IPS DF 19.7 (cell line): ENCODE measurements around the gene DCHS1.

Experiments
- DNase-seq: peaks from one replicate; pipeline ENCODE4 v3.0.0-alpha.2; 2013; ENCODE audit warnings: low read depth, low spot score

Gene DCHS1

GRCh38 chr11:6673523-6674218 lies 18.1 kb upstream of the DCHS1 start:
- no peak for DNase-seq

GRCh38 chr11:6671991-6672390 lies 16.4 kb upstream of the DCHS1 start:
- DNase-seq: no peak

DNA sequence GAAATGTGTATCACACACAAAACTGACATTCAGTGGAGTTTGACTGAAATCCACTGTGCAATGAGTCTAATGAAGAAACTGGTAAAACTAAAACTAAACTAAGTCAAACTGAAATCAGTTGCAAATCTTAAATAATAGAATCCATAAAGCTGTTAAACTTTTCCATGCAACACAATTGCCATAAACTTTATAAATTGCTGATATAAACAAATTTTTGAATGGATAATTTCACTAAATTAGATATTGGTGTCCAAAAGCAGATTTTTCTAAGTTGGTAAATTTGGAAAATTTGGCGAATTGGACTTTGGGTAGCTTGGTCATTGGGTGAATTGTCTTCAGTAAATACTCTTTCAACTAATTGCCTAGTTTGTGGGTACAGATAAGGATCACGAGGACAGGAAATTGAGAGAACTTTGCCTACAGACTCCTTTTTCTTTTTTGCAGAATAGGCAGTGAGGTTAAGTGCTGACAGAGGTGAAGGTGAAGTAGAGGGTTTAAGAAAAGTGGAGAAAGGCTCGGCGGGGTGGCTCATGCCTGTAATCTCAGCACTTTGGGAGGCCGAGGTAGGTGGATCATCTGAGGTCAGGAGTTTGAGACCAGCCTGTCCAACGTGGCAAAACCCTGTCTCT lies 14.7 kb upstream of the DCHS1 start:
- DNase-seq: no peak

DNA sequence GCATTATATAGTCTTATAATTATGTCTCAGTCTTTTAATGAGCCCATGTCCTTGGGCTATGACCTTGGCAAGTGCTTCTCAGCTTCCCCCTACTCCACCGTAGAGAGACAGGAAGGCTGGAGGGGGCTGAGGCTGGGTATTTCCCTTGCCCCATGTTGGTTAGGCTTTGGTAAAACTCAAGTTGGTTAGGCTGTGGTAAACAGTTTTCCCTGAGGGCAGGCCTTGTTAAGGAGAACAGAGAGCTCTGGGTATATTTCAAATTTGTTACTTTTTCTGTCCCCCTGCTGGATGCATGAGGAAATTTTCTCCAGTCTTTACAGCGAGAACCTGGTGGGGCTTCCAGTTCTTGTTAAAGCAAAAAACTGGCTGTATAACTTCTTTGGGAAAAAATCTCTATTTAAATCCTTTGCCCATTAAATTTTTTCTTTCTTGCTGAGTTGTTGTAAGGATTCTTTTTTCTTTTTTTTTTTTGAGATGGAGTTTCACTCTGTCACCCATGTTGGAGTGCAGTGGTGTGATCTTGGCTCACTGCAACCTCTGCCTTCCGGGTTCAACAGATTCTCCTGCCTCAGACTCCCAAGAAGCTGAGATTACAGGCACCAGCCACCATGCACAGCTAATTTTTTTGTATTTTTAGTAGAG lies 12.2 kb upstream of the DCHS1 start:
- DNase-seq: no peak

DNA sequence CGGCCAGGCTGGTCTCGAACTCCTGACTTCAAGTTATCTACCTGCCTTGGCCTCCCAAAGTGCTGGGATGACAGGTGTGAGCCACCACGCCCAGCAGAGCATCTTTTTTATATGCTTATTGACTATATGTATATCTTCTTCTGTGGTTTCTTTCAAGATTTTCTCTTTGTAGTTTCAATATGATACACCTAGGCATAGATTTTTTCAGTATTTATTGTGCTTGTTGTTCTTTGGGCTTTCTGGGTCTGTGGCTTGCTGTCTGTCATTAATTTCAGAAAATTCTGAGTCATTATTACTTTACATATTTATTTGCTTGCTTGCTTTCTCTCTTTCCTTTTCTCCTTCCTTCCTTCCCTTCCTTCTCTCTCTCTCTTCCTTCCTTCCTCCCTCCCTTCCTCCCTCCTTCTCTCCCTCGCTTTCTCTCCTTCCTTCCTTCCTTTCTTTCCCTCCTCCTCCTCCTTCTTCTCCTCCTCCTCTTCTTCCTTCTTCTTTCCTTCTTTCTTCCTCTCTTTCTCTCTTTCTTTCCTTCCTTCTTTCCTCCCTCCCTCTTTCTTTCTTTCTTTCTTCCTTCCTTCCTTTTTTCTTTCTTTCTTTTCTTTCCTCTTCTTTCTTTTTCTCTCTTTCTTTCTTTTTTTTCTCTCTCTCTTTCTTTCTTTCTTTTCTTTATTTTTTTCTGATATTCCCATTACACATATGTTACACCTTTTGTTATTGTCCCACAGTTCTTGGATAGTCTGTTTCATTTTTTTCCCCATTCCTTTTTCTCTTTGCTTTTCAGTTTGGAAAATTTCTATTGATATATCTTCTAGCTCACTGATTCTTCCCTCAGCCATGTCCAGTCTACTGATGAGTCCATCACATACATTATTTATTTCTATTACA lies 10.9 kb upstream of the DCHS1 start:
- DNase-seq: no peak

GRCh38 chr11:6664551-6664950 lies 8.9 kb upstream of the DCHS1 start:
- no peak for DNase-seq

DNA sequence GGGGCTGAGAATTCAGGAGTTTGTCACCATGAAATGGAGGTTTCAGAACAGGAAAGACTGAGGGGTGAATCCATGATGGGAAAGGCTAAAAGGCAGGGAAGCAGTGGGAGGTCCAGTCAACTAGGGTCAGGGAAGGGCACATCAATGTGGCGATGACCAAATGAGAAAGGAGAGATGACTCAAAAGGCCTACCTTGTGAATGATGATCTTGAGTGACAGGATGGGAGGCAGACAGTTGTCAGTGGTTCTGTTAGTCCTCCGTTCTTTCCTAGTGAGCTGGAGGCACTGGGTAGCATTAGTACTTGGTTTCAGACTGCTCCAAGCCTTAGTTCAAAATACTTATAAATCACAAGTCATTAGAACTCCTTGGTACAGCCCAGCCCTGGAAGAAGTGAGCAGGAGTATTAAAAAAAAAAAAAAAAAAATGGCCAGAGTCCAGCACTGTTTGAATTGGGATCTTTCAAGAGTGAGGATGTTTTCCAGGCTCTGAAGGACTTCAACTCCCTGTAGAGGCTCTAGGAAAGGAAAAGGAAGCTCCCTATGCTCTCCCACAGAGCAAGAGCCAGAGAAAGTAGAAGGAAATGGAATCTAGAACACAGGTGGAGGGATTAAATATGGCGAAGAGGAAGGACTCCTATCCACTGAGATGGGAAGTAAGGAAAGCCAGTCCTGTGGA lies 8.3 kb upstream of the DCHS1 start:
- DNase-seq: no peak

- DNase-seq: no peak
Observed at GRCh38 chr11:6660712-6661111, 5.1 kb upstream of the DCHS1 start.

GRCh38 chr11:6658647-6659046 lies 3.0 kb upstream of the DCHS1 start:
- DNase-seq: no peak

GRCh38 chr11:6657346-6657745 lies 1.7 kb upstream of the DCHS1 start:
- no peak for DNase-seq

DNA sequence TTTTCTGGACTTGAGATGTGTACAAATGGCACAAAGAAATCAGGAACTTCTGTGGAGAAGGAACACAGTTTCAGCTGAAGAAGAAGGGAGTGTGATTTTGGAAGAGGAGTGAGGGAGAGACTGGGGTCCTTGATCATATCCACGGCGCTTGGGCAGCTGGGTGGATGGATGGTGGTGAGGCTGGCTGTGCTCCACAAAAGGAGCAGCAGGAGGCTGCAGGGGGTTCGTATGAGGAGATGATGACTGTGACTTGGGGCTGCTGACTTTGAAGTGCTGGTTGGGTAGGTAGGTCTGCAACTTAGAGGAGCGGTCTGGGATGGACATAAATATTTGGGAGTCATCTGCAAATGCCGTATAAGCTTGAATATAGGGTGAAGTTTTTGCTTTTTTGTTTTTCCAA lies 1.3 kb upstream of the DCHS1 start:
- DNase-seq: no peak

DNA sequence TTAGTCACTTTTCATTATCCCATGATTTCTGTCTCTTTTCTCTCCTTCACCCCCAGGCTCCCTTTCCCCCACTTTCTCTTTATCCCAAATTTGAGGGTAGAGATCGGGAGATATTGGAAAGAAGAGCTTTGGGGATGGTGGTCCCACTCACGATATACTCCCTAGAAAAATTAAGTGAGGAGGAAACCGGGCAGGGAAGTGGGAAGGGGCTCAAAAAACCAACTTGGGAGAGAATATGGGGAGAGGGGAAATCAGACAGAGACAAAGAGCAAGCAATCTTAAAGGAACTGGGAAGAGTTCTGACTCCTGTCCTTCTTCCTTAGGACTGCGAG lies 941 bp upstream of the DCHS1 start:
- DNase-seq: no peak

- no peak for DNase-seq
Observed at GRCh38 chr11:6655020-6655789, 404 bp downstream of the DCHS1 start.

DNA sequence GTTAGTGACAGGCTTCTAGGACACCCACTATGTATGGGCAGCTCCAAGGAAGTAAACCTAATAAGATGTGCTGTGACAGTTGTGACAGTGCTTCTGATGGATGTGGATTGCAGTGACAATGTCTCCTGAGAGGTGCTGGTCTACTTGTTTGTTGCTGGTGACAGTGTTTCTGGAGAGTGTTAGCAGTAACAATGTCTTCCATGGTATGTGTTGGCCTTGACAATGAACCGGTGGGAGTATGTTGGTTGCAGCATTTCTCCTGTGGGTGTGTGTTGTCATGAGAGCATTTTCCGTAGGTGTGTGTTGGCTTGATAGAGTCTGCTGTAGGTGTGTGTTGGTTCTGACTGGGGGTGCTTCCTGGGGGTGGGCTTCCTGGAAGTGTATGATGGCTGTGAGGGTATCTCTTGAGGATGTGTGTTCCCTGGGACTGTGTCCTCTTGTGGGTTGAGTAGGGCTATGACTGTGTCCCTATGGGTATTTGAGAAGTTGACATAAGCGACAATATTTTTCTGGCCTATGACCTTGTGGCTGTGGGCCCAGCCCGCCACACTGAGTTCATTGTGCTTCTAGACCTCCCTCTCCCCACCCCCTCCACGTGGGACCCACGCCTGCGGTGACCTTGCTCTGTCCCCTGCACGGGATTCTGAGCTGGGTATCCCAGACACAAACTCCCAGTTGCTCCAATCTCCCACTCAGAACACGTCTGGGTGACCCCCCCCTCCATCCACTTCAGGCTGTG lies 1.2 kb downstream of the DCHS1 start:
- DNase-seq: no peak

- DNase-seq: no peak
Observed at GRCh38 chr11:6653656-6654055, 2.0 kb downstream of the DCHS1 start.

- DNase-seq: no peak
Observed at GRCh38 chr11:6653097-6653496, 2.5 kb downstream of the DCHS1 start.

- DNase-seq: no peak
Observed at GRCh38 chr11:6652182-6652581, 3.4 kb downstream of the DCHS1 start.

GRCh38 chr11:6650980-6651379 lies 4.6 kb downstream of the DCHS1 start:
- DNase-seq: no peak

- no peak for DNase-seq
Observed at GRCh38 chr11:6650104-6650503, 5.5 kb downstream of the DCHS1 start.

DNA sequence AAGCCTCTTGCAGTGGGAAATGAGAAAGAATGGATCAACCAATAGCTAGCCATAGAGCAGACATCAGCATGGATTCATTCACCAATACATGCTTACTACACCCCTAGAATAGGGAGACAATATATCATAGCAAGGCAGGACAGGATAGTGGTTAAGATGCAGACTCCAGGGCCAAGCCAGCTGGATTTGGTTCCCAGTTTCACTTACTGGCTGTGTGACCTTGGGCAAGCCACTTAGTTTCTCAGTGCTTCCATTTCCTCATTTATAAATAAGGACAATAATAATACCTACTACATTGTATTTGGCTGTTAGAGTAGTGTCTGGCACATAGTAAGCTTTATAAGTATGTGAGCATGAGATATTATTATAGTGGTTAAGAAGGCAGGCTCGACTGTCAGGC lies 7.1 kb downstream of the DCHS1 start:
- no peak for DNase-seq
